Panc1 (cell line): ENCODE measurements around the gene GNB1. TPM values are rescaled to one million over a fixed set of nuclear protein-coding genes. Genes with fewer than 3 reads are reported as not detected.
A peak's percentile ranks its signal among the peaks of the same experiment; 100 is the strongest.

Source experiments
- ATAC-seq: fragments of 200-7000 bp; cut with Tn5 transposase; 2 replicates; pipeline ENCODE4 v1.9.1; 2020; ENCODE audit warnings: mild to moderate bottlenecking, moderate library complexity
- BruUV-seq: library from RNA; stranded (reverse); fragments of 400-500 nt; replicated peaks from 2 replicates; lab custom pipeline; 2021; lab: Mats Ljungman, UMichigan
- CTCF ChIA-PET: fragments of 300-600 bp; sonication (Branson Sonifier 250); formaldehyde crosslinking; loops from one replicate; lab custom pipeline; 2022; ENCODE audit warnings: antibody characterized with exemption; lab: Charles Lee
- POLR2A ChIA-PET: fragments of 300-600 bp; sonication (Branson Sonifier 250); formaldehyde crosslinking; loops from one replicate; lab custom pipeline; 2022; ENCODE audit warnings: antibody characterized with exemption; lab: Charles Lee
- DNase-seq: peaks from one replicate; pipeline ENCODE4 v3.0.0-alpha.2; 2010; ENCODE audit warnings: low read depth, low spot score
- H3K27ac ChIP-seq: 2 replicates; pipeline ENCODE4 v1.5.1; 2011; ENCODE audit warnings: mild to moderate bottlenecking, low read length, inconsistent platforms
- H3K27me3 ChIP-seq: fragments of 200-500 bp; sonication (Bioruptor generic); 2 replicates; pipeline ENCODE4 v1.6.0; 2014; ENCODE audit warnings: low read length, inconsistent platforms; ENCODE audit not compliant: control insufficient read depth, insufficient read depth
- H3K36me3 ChIP-seq: fragments of 200-500 bp; sonication (Bioruptor generic); 2 replicates; pipeline ENCODE4 v1.5.1; 2014; ENCODE audit warnings: inconsistent platforms, mild to moderate bottlenecking, low read length, moderate library complexity; ENCODE audit not compliant: control insufficient read depth, insufficient read depth
- H3K4me1 ChIP-seq: 2 replicates; pipeline ENCODE4 v1.5.1; 2011; ENCODE audit warnings: inconsistent platforms, mild to moderate bottlenecking, low read length, moderate library complexity; ENCODE audit not compliant: control insufficient read depth, insufficient read depth
- H3K4me3 ChIP-seq, 2 experiments: 2 replicates each; pipeline ENCODE4 v1.5.1; 2011 to 2012; ENCODE audit warnings: low read depth in 2 of 2, low read length in 2 of 2, mild to moderate bottlenecking in 2 of 2, inconsistent platforms in 1 of 2, moderate library complexity in 1 of 2
- H3K9me3 ChIP-seq: fragments of 200-500 bp; sonication (Bioruptor generic); 2 replicates; pipeline ENCODE4 v1.5.1; 2014; ENCODE audit warnings: low read depth, mild to moderate bottlenecking, inconsistent platforms, low read length, moderate library complexity; ENCODE audit not compliant: control insufficient read depth, insufficient read depth
- POLR2AphosphoS5 ChIP-seq: IDR thresholded peaks from 2 replicates; pipeline ENCODE4 v1.6.1; 2012; ENCODE audit warnings: mild to moderate bottlenecking, low read depth, low read length, moderate library complexity
- SIN3A ChIP-seq: IDR thresholded peaks from 2 replicates; pipeline ENCODE4 v1.6.1; 2012; ENCODE audit warnings: low read depth, mild to moderate bottlenecking, low read length, moderate library complexity, borderline replicate concordance; ENCODE audit not compliant: insufficient read depth
- TCF7L2 ChIP-seq: IDR thresholded peaks from 2 replicates; pipeline ENCODE4 v1.6.1; 2011; ENCODE audit warnings: mild to moderate bottlenecking, low read depth, low read length, inconsistent platforms
- in situ Hi-C: cut with HindIII; loops from 2 replicates; pipeline ENCODE4 v1.10.0; 2016; ENCODE audit warnings: low sequenced_read_pairs, low pct_unique_long_range_greater_than_20kb
- intact Hi-C: fragments of 100-400 bp; cut with micrococcal nuclease; formaldehyde crosslinking; loops from one replicate; pipeline ENCODE4 v1.10.0; 2022; ENCODE audit not compliant: unreplicated experiment
- total RNA-seq: library from RNA; stranded (reverse); gene quantifications from one replicate; pipeline ENCODE4 v1.2.1, GENCODE V29; 2021; ENCODE audit not compliant: unreplicated experiment
- TF ChIP-seq, protein P1 (sequence below): fragments of 450-650 bp; IDR thresholded peaks from 2 replicates; pipeline ENCODE4 v1.5.1; 2017; ENCODE audit warnings: mild to moderate bottlenecking
- TF ChIP-seq, protein P2 (sequence below), 2 experiments: IDR thresholded peaks; 2 replicates each; pipeline ENCODE4 v1.6.1; 2011 to 2012; ENCODE audit warnings: low read depth in 2 of 2, control low read depth in 1 of 2, low read length in 1 of 2, mild to moderate bottlenecking in 1 of 2, moderate library complexity in 1 of 2; ENCODE audit not compliant: insufficient read depth in 1 of 2

Gene GNB1
- total RNA-seq, 1 experiment from 2014 or later: 499 TPM

DNA sequence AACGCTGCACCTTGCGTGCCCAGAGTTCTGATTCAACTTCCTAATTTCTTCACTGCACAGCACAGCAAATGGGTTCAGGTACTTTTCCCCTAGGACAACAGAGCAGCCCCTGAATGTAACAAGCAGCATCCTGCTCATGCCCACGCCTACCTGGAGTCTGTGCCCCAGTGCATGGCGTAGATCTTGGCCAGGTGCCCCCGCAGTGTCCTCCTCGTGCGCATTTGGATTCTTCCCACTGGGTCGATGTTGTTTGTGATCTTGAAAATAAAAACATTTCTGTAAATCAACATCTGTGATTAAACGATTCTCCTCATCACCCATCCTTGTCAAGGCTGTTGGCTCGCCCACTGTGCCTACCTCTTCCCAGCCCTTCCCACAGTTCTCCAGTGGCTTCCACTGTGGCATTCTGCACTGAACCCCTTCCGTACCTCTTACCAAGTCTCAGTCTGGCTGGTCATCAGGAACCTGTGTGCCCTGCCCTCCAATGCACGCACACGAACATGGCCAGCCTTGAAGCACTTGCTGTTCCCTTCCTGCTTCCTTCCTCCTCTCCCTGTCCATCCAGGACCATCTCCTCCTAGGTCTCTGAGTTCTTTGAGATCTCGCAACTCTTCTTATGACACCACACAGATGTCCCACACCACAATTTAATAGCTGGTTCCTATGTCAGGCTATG lies 75.1 kb downstream of the GNB1 start:
- Histone ChIP-seq H3K4me3 (no peak overlapping the region), H3K36me3 (peaks cover 24% of the 10 kb centered on the region), H3K27ac (no peak overlapping the region), H3K9me3 (no peaks in the 10 kb centered on the region), H3K27me3 (no peaks in the 10 kb centered on the region), H3K4me1 (no peaks in the 10 kb centered on the region)
- intact Hi-C loops (no loop called here), in situ Hi-C loops (no loop called here)
- CTCF ChIA-PET: no interaction called here
- no TSS peak for BruUV-seq
- DNase-seq (no peak), ATAC-seq (no peak)
- POLR2A ChIA-PET: no interaction called here
- TF ChIP-seq SIN3A (no peak), POLR2AphosphoS5 (peak; percentile 37; the same call in 1 of the 2 replicates)

DNA sequence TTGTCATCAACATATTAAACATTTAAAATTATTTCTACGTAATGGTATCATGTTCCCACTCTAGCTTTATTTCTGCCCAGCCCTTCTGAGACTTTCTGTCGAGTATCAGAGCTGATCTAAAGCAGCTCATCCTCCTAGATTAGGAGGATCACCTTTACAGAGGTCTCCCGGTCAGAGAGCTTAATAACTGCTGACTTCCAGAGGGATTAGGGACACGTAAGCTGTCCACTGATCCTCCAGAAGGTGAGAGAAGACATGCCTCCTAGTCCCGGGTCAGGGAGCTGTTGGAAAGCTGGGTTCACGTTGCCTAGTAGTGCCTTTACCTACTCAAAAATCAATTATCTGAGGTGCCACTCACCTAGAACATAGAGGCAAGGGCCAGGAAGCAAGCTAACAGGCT lies 81.4 kb downstream of the GNB1 start:
- in situ Hi-C loops: no loop called here
- Histone ChIP-seq H3K4me1 (no peaks in the 10 kb centered on the region), H3K27ac (no peak overlapping the region), H3K27me3 (no peaks in the 10 kb centered on the region), H3K9me3 (no peaks in the 10 kb centered on the region), H3K4me3 (no peak overlapping the region), H3K36me3 (peaks cover 15% of the 10 kb centered on the region)
- no peak for ATAC-seq
- TF ChIP-seq TCF7L2 (no peak), SIN3A (no peak), POLR2AphosphoS5 (no peak)
- TF ChIP-seq, protein P1, sequence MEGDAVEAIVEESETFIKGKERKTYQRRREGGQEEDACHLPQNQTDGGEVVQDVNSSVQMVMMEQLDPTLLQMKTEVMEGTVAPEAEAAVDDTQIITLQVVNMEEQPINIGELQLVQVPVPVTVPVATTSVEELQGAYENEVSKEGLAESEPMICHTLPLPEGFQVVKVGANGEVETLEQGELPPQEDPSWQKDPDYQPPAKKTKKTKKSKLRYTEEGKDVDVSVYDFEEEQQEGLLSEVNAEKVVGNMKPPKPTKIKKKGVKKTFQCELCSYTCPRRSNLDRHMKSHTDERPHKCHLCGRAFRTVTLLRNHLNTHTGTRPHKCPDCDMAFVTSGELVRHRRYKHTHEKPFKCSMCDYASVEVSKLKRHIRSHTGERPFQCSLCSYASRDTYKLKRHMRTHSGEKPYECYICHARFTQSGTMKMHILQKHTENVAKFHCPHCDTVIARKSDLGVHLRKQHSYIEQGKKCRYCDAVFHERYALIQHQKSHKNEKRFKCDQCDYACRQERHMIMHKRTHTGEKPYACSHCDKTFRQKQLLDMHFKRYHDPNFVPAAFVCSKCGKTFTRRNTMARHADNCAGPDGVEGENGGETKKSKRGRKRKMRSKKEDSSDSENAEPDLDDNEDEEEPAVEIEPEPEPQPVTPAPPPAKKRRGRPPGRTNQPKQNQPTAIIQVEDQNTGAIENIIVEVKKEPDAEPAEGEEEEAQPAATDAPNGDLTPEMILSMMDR: no peak
- TF ChIP-seq, protein P2, sequence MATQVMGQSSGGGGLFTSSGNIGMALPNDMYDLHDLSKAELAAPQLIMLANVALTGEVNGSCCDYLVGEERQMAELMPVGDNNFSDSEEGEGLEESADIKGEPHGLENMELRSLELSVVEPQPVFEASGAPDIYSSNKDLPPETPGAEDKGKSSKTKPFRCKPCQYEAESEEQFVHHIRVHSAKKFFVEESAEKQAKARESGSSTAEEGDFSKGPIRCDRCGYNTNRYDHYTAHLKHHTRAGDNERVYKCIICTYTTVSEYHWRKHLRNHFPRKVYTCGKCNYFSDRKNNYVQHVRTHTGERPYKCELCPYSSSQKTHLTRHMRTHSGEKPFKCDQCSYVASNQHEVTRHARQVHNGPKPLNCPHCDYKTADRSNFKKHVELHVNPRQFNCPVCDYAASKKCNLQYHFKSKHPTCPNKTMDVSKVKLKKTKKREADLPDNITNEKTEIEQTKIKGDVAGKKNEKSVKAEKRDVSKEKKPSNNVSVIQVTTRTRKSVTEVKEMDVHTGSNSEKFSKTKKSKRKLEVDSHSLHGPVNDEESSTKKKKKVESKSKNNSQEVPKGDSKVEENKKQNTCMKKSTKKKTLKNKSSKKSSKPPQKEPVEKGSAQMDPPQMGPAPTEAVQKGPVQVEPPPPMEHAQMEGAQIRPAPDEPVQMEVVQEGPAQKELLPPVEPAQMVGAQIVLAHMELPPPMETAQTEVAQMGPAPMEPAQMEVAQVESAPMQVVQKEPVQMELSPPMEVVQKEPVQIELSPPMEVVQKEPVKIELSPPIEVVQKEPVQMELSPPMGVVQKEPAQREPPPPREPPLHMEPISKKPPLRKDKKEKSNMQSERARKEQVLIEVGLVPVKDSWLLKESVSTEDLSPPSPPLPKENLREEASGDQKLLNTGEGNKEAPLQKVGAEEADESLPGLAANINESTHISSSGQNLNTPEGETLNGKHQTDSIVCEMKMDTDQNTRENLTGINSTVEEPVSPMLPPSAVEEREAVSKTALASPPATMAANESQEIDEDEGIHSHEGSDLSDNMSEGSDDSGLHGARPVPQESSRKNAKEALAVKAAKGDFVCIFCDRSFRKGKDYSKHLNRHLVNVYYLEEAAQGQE (IDR thresholded peaks at IDR 0.05; ENCODE audit: insufficient read depth in 1 of 2, low read depth in 2 of 2, low read length in 1 of 2): no peak
- intact Hi-C loops: no loop called here
- no peak for DNase-seq
- BruUV-seq: no TSS peak
- POLR2A ChIA-PET: interaction anchor here (0.6 kb wide), 1 partner anchor 31 kb away, joined by 8 read pairs; no protein-coding TSS in a partner anchor
- CTCF ChIA-PET: no interaction called here

DNA sequence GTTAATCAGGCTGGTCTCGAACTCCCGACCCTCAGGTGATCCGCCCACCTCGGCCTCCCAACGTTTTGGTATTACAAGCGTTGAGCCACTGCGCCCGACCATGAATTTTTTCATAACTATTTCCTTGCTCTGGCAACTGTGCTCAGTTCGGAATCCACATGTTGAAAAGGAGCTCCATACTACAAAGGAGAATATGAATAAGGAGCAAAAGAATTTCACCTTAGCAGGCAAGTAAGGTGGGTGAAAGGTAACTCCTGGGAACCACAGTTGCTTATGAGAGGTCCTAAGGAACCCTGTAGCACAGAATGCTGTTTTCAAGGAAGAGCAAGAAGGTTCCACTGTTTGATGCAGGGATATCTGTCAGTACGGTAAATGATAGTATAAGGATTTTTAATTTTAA lies 82.7 kb downstream of the GNB1 start:
- POLR2A ChIA-PET: interaction anchor here (0.6 kb wide), 1 partner anchor 63 kb away, joined by 6 read pairs; no protein-coding TSS in a partner anchor
- TF ChIP-seq TCF7L2 (no peak), SIN3A (no peak), POLR2AphosphoS5 (no peak)
- TF ChIP-seq, protein P2 (IDR thresholded peaks at IDR 0.05; ENCODE audit: insufficient read depth in 1 of 2, low read depth in 2 of 2, low read length in 1 of 2): no peak
- TF ChIP-seq, protein P1: no peak
- Histone ChIP-seq H3K36me3 (peaks cover 11% of the 10 kb centered on the region), H3K9me3 (no peaks in the 10 kb centered on the region), H3K4me1 (no peaks in the 10 kb centered on the region), H3K4me3 (no peak overlapping the region), H3K27ac (no peak overlapping the region), H3K27me3 (no peaks in the 10 kb centered on the region)
- CTCF ChIA-PET: no interaction called here
- intact Hi-C loops: no loop called here
- ATAC-seq: no peak
- DNase-seq: no peak
- in situ Hi-C loops: no loop called here
- BruUV-seq: no TSS peak
